ENCODE measurements around the gene PLCB4. TPM values are rescaled to one million over a fixed set of nuclear protein-coding genes. Genes with fewer than 3 reads are reported as not detected.

Gene PLCB4
- total RNA-seq, 1 donor from 2014 or later: 6.6 TPM

- Histone ChIP-seq H3K4me3 (no peak overlapping the region), H3K27ac (no peak overlapping the region), H3K36me3 (no peaks in the 10 kb centered on the region), H3K27me3 (ENCODE audit: low read depth) (peaks cover 4% of the 10 kb centered on the region), H3K9me3 (no peaks in the 10 kb centered on the region), H3K4me1 (peaks cover 6% of the 10 kb centered on the region)
- DNase-seq (no peak), ATAC-seq (peak; percentile 46 to 51)
- intact Hi-C loops (cut with DNase I): no loop called here
- no peak for TF ChIP-seq CTCF (IDR thresholded peaks at IDR 0.05)
These were observed 431.2 kb downstream of the PLCB4 start for GRCh38 chr20:9500121-9500520.

GRCh38 chr20:9501473-9501872, 432.6 kb downstream of the PLCB4 start:
- peaks cover 9% of the 10 kb centered on the region for H3K4me1 ChIP-seq
- intact Hi-C loops (cut with DNase I): no loop called here
- H3K27me3 ChIP-seq (ENCODE audit: low read depth): peaks cover 17% of the 10 kb centered on the region
- H3K9me3 ChIP-seq: no peaks in the 10 kb centered on the region
- DNase-seq: no peak
- TF ChIP-seq CTCF (IDR thresholded peaks at IDR 0.05): no peak
- no peaks in the 10 kb centered on the region for H3K36me3 ChIP-seq
- no peak overlapping the region for H3K4me3 ChIP-seq
- no peak overlapping the region for H3K27ac ChIP-seq
- ATAC-seq: no peak

GRCh38 chr20:9503526-9504245, 434.8 kb downstream of the PLCB4 start:
- Histone ChIP-seq H3K27ac (no peak overlapping the region), H3K4me3 (no peak overlapping the region), H3K9me3 (no peaks in the 10 kb centered on the region), H3K36me3 (no peaks in the 10 kb centered on the region), H3K27me3 (ENCODE audit: low read depth) (peaks cover 39% of the 10 kb centered on the region), H3K4me1 (peaks cover 17% of the 10 kb centered on the region)
- ATAC-seq (peak in 1 of 2 donors; percentile 25), DNase-seq (peak; percentile 50)
- no peak for TF ChIP-seq CTCF (IDR thresholded peaks at IDR 0.05)
- intact Hi-C loops (cut with DNase I): no loop called here

GRCh38 chr20:9506280-9506821, 437.5 kb downstream of the PLCB4 start:
- no peak for ATAC-seq
- intact Hi-C loops (cut with DNase I): no loop called here
- peaks cover 55% of the 10 kb centered on the region for H3K27me3 ChIP-seq (ENCODE audit: low read depth)
- no peak overlapping the region for H3K27ac ChIP-seq
- no peaks in the 10 kb centered on the region for H3K36me3 ChIP-seq
- H3K4me3 ChIP-seq: peak overlapping the region; percentile 17
- DNase-seq: peak; percentile 51
- peaks cover 12% of the 10 kb centered on the region for H3K4me1 ChIP-seq
- H3K9me3 ChIP-seq: no peaks in the 10 kb centered on the region
- TF ChIP-seq CTCF (IDR thresholded peaks at IDR 0.05): no peak

GRCh38 chr20:9506964-9507369, 438.1 kb downstream of the PLCB4 start:
- no peak for DNase-seq
- peak overlapping the region; percentile 17 for H3K4me3 ChIP-seq
- H3K27ac ChIP-seq: no peak overlapping the region
- peaks cover 12% of the 10 kb centered on the region for H3K4me1 ChIP-seq
- H3K9me3 ChIP-seq: no peaks in the 10 kb centered on the region
- no peaks in the 10 kb centered on the region for H3K36me3 ChIP-seq
- no peak for ATAC-seq
- H3K27me3 ChIP-seq (ENCODE audit: low read depth): peaks cover 61% of the 10 kb centered on the region
- TF ChIP-seq CTCF (IDR thresholded peaks at IDR 0.05): no peak
- intact Hi-C loops (cut with DNase I): no loop called here

Data from lower lobe of right lung (tissue), 2 donors.